ENCODE measurements around the gene RAPGEF6.

Gene RAPGEF6

DNA sequence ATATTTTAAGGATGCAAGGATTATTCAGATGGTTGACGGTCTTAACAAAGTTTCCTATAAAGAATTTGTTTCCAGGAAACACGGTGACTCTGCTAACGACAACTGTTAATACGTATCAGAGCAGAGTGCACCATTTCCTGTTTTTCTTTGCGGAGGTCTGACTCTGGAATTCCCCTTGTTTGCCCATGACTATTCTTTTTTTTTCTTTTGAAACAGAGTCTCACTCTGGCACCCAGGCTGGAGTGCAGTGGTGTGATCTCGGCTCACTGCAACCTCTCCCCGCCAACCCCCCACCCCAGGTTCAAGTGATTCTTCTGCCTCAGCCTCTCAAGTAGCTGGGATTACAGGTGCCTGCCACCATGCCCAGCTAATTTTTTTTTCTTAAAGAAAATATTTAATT lies 255.3 kb downstream of the RAPGEF6 start:
- H3K27ac ChIP-seq, result no peak overlapping the region
- TF ChIP-seq, protein P1, sequence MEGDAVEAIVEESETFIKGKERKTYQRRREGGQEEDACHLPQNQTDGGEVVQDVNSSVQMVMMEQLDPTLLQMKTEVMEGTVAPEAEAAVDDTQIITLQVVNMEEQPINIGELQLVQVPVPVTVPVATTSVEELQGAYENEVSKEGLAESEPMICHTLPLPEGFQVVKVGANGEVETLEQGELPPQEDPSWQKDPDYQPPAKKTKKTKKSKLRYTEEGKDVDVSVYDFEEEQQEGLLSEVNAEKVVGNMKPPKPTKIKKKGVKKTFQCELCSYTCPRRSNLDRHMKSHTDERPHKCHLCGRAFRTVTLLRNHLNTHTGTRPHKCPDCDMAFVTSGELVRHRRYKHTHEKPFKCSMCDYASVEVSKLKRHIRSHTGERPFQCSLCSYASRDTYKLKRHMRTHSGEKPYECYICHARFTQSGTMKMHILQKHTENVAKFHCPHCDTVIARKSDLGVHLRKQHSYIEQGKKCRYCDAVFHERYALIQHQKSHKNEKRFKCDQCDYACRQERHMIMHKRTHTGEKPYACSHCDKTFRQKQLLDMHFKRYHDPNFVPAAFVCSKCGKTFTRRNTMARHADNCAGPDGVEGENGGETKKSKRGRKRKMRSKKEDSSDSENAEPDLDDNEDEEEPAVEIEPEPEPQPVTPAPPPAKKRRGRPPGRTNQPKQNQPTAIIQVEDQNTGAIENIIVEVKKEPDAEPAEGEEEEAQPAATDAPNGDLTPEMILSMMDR (IDR thresholded peaks at IDR 0.05), result no peak
- no peak for TF ChIP-seq ZFX (IDR thresholded peaks at IDR 0.05; ENCODE audit: borderline replicate concordance)

DNA sequence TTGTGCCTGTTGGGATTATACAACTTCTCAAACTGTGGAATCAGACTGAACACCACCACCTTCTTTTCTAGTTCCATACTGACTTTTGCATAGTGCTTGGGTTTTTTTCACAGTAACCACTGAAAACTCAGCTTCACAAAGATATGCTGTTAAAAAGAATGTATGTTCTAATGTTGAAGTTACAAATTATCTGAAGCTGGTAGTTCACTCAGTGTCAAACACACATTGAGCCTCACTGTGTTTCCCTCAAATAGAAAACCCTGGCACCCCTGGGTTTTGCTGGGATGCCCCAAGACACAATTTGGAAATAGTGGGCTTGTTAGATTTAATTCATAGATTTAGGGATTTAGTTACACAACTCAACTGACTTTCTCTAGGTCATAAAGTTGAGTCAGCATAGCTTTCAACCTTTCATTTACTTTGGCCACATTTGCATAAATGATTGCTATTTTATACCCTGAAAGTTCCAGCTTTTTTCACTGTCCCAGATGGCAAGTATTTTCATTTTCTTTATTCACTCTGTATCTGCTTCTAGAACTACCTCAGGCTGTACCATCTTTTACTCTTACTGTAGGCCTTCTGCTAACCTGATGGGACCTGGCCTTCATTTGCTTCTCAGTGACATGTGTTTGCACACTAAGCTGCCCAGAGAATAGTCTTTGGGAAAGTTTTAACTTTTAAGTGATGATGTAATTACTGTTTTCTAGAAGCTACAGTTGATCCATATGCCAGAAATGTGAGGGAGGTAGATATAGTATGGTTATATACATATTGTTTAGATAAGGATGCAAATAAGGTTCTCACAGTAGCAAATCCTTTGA lies 256.1 kb downstream of the RAPGEF6 start:
- no peak overlapping the region for H3K27ac ChIP-seq
- no peak for TF ChIP-seq ZFX (IDR thresholded peaks at IDR 0.05; ENCODE audit: borderline replicate concordance)
- TF ChIP-seq, protein P1 (IDR thresholded peaks at IDR 0.05), result no peak

DNA sequence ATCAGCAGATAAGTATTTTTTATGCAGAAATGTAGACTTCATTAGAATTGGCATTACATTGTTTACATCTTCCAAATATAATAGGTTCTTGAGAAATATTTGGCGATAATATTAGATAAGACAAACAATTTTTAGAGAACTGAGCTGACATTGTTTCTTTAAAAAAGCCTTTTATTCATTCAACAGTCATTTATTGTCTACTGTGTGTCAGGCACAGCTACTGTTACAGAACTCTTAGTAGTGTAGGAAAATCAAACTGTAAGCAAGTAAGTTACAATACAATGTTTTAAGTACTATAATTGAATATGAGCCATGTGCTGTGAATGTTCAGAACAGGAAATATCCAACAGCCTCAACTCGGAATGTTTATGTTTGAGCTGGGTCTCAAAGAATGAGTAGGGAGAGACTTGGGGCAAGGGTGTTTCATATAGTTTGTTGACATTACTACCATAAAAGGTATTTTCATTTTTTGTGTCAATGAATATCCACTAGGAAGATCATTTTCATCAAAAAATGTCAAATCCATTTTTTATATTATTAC lies 257.2 kb downstream of the RAPGEF6 start:
- no peak overlapping the region for H3K27ac ChIP-seq

DNA sequence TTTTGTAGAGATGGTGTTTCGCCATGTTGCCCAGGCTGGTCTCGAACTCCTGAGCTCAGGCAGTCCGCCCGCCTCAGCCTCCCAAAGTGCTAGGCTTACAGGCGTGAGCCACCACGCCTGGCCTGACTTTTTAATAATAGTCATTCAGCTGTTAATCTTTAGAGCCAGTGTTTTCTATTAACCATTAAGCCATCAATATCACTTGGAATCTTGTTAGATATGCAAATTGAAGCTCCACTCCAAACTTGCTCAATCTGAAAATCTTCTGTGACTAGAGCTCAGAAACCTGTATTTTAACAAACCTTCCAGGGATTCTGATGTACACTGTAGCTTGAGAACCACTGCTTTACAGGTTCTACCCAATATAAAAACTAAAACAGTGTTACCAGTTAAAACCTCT lies 257.7 kb downstream of the RAPGEF6 start:
- TF ChIP-seq, protein P1 (IDR thresholded peaks at IDR 0.05), result no peak
- no peak for TF ChIP-seq ZFX (IDR thresholded peaks at IDR 0.05; ENCODE audit: borderline replicate concordance)
- no peak overlapping the region for H3K27ac ChIP-seq

More for the DNA sequence above, 257.2 kb downstream of the RAPGEF6 start:
- no peak for TF ChIP-seq ZFX (IDR thresholded peaks at IDR 0.05; ENCODE audit: borderline replicate concordance)
- TF ChIP-seq, protein P1 (IDR thresholded peaks at IDR 0.05), result no peak

DNA sequence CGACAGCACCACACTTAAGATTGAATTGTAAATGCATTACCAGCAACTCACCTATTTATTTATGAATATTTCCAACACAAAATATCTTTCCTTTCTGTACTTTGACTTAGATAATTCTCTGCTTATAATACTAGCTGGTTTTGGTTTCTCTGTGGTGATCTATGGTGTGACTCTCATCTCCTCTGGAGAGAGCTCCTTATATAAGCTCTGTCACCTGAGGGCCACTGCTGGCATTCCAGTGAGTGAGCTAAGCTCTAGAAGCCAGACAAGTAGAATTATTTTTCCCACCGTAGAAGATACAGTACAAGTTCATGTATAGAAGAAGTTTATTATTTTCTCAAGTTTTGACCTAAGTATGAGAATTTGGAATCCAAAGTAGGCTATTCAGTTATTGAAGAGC lies 259.7 kb downstream of the RAPGEF6 start:
- TF ChIP-seq, protein P1 (IDR thresholded peaks at IDR 0.05), result no peak
- no peak for TF ChIP-seq ZFX (IDR thresholded peaks at IDR 0.05; ENCODE audit: borderline replicate concordance)
- no peak overlapping the region for H3K27ac ChIP-seq
